K562 treated with DMSO at 1 percent for 12 hours (cell line): Measurements from ENCODE around the gene ZRSR2. TPM values are rescaled to one million over a fixed set of nuclear protein-coding genes. Genes with fewer than 3 reads are reported as not detected.

Experiments
- total RNA-seq: library from RNA; unstranded; fragments of 300-600 nt; gene quantifications from 2 replicates; pipeline ENCODE4 v1.2.3, GENCODE V29; 2022; ENCODE audit not compliant: insufficient read depth

The ZRSR2 gene, protein sequence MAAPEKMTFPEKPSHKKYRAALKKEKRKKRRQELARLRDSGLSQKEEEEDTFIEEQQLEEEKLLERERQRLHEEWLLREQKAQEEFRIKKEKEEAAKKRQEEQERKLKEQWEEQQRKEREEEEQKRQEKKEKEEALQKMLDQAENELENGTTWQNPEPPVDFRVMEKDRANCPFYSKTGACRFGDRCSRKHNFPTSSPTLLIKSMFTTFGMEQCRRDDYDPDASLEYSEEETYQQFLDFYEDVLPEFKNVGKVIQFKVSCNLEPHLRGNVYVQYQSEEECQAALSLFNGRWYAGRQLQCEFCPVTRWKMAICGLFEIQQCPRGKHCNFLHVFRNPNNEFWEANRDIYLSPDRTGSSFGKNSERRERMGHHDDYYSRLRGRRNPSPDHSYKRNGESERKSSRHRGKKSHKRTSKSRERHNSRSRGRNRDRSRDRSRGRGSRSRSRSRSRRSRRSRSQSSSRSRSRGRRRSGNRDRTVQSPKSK
- 12.2 and 14.9 TPM in 2 replicates for total RNA-seq

DNA sequence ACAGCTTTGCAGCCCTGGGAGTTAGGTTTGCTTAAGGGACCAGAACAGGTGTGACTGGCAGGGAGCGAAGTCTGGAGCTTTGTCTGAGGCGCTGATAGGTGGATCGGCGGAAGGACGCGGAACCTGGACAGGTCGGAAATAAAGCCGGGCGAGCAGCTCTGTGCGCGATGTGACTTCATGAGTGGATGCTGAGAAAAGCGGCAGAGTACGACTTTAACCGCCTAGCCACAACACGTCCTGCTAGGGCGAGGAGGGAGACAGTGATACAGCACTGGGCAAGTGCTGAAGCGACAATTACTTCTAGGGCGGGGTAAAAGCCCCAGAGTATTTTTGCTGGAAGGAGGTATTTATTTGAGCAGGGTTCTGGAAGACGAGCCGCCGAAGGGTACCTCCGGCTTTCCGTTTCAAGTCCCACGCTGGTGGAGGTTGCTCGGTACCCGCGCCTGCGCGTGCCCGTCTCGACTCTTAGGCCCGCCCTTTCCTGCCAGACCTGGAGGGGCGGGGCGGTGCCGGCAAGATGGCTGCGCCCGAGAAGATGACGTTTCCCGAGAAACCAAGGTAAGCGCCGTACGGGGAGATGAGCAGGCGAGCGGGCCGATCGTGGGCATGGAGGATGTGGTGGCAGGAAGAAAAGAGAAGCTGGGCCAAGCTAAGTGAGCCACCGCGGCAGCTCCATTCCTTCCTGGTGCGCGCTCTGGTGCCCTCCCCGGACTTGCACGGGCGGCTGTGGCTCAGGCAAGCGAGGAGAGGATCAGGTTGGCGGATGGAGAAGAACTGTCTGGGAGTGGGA, at the start of gene ZRSR2:
Gene ZRSR2 (plus strand): TSS at position 506 of the 790 bp plus-strand sequence. CDS start 12 bp downstream, at position 518.

DNA sequence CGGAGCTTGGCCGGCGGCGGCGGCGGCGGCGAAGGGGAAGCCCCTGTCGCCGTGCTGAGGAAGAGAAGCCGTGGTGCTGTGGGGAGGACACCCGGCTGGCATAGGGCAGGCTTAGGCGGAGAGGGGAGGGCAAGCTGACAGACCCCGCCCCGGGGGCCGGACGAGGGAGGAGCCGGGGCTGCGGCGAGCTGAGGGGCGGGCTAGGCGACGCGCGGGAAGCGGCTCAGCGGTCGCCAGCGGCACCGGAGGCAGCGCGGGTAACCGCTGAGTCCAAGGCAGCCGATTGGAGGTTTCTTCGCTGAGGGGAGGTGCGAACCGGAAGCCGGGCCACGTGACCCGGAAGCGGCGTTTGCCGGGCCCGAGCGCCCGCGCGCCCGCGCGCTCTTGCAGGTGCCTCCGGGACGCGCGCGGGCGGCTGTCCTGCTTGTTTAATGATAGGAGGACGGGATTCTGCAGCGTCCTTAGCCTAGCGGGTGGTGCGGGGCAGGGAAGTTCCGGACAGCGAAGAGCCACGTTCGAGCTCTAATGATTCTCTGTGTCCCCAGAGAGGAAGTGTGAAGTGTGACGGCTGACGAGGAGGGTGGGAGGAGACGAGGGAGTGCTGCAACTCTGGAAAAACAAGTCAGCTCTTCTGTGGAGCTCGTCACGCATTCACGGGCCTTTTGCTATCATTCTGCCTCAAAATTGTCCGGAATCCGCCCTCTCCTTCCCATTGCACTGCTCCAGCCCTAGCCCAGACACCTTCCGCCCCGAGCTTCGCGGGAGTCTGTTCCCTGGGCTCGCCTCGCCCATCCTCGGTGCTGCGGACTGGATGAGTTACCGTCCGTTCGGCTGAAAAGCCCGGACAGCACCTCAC, 64.7 kb downstream of the ZRSR2 start, which contains the start of gene AP1S2:
Gene AP1S2 (minus strand): TSS at position 102 of the 856 bp plus-strand sequence. CDS start 2,289 bp downstream, outside the sequence.

Other genes starting within 250 kb of the ZRSR2 start
- not detected in 2 replicates for gene ACE2, start 189.5 kb upstream of the ZRSR2 start, total RNA-seq
- not detected in 2 replicates for gene CLTRN, start 125.7 kb upstream of the ZRSR2 start, total RNA-seq
- 0.48 and 1.1 TPM in 2 replicates for gene CA5B, start 52.2 kb upstream of the ZRSR2 start, total RNA-seq
- 20.6 and 47.4 TPM in 2 replicates for gene AP1S2, start 64.3 kb downstream of the ZRSR2 start, total RNA-seq